IMR-90 (cell line): ENCODE data around the gene ARMH1. TPM values are rescaled to one million over a fixed set of nuclear protein-coding genes. Genes with fewer than 3 reads are reported as not detected.

ENCODE experiments used
- ATAC-seq: fragments of 200-7000 bp; cut with Tn5 transposase; 2 replicates; pipeline ENCODE4 v1.9.1; 2020; ENCODE audit warnings: low read depth, mild to moderate bottlenecking, moderate library complexity
- BruUV-seq: library from RNA; stranded (reverse); fragments of 400-500 nt; replicated peaks from 2 replicates; lab custom pipeline; 2021; lab: Mats Ljungman, UMichigan
- CTCF ChIA-PET: fragments of 300-600 bp; formaldehyde crosslinking; extraction: SDS; loops from one replicate; lab custom pipeline; 2021; ENCODE audit warnings: antibody characterized with exemption; lab: Yijun Ruan, JAX
- POLR2A ChIA-PET: fragments of 300-600 bp; sonication (Branson Sonifier 250); formaldehyde crosslinking; loops from one replicate; lab custom pipeline; 2022; ENCODE audit warnings: antibody characterized with exemption; ENCODE audit not compliant: unreplicated experiment; lab: Charles Lee
- DNase-seq: peaks from one replicate; pipeline ENCODE4 v3.0.0; 2013
- H2AFZ ChIP-seq: replicated peaks from 2 replicates; pipeline ENCODE3; 2013; ENCODE audit warnings: low read length, mild to moderate bottlenecking; ENCODE audit not compliant: poor library complexity
- H2AK5ac ChIP-seq: 2 replicates; pipeline ENCODE4 v1.6.1; 2013; ENCODE audit warnings: low read depth, low read length, inconsistent platforms
- H2AK9ac ChIP-seq: replicated peaks from 2 replicates; pipeline ENCODE3; 2013; ENCODE audit warnings: mild to moderate bottlenecking, low read depth, low read length, moderate library complexity; ENCODE audit not compliant: poor library complexity
- H2BK120ac ChIP-seq: 2 replicates; pipeline ENCODE4 v1.6.1; 2013; ENCODE audit warnings: low read depth, low read length, inconsistent platforms
- H2BK15ac ChIP-seq: 3 replicates; pipeline ENCODE4 v1.6.1; 2013; ENCODE audit warnings: low read depth, low read length, inconsistent platforms
- H2BK20ac ChIP-seq: 2 replicates; pipeline ENCODE4 v1.6.1; 2013; ENCODE audit warnings: low read depth, mild to moderate bottlenecking, inconsistent platforms, low read length, moderate library complexity
- H2BK5ac ChIP-seq: 2 replicates; pipeline ENCODE4 v1.6.1; 2013; ENCODE audit warnings: mild to moderate bottlenecking, low read depth, low read length, inconsistent platforms; ENCODE audit not compliant: poor library complexity, severe bottlenecking
- H3K14ac ChIP-seq: replicated peaks from 2 replicates; pipeline ENCODE4 v1.6.1; 2013; ENCODE audit warnings: low read depth, low read length, inconsistent platforms
- H3K18ac ChIP-seq: 2 replicates; pipeline ENCODE4 v1.6.1; 2013; ENCODE audit warnings: low read depth, low read length, control low read depth
- H3K23ac ChIP-seq: 2 replicates; pipeline ENCODE4 v1.6.1; 2013; ENCODE audit warnings: low read depth, low read length, inconsistent platforms
- H3K27ac ChIP-seq: 2 replicates; pipeline ENCODE4 v1.5.1; 2013; ENCODE audit warnings: mild to moderate bottlenecking, control low read depth, low read length; ENCODE audit not compliant: insufficient read depth
- H3K27me3 ChIP-seq: 2 replicates; pipeline ENCODE4 v1.6.1; 2013; ENCODE audit warnings: low read length; ENCODE audit not compliant: control insufficient read depth, insufficient read depth
- H3K36me3 ChIP-seq: 2 replicates; pipeline ENCODE4 v1.6.1; 2013; ENCODE audit warnings: low read length, mixed read lengths; ENCODE audit not compliant: control insufficient read depth, insufficient read depth
- H3K4ac ChIP-seq: 2 replicates; pipeline ENCODE4 v1.6.1; 2013; ENCODE audit warnings: low read depth, low read length, inconsistent platforms
- H3K4me1 ChIP-seq: 2 replicates; pipeline ENCODE4 v1.6.1; 2013; ENCODE audit warnings: low read length, mixed read lengths; ENCODE audit not compliant: control insufficient read depth, insufficient read depth
- H3K4me2 ChIP-seq: 2 replicates; pipeline ENCODE4 v1.6.1; 2013; ENCODE audit warnings: low read depth, mild to moderate bottlenecking, control low read depth, low read length, moderate library complexity
- H3K4me3 ChIP-seq: 2 replicates; pipeline ENCODE4 v1.5.1; 2013; ENCODE audit warnings: low read depth, mild to moderate bottlenecking, control low read depth, low read length, moderate library complexity; ENCODE audit not compliant: insufficient read depth
- H3K56ac ChIP-seq: 2 replicates; pipeline ENCODE4 v1.6.1; 2013; ENCODE audit warnings: low read length, inconsistent platforms; ENCODE audit not compliant: insufficient read depth; ENCODE audit errors: extremely low read depth
- H3K79me1 ChIP-seq, 2 experiments: 2 replicates each; pipeline ENCODE4 v1.6.1; 2013; ENCODE audit warnings: low read length in 2 of 2, inconsistent platforms in 1 of 2, low read depth in 1 of 2
- H3K9ac ChIP-seq: 2 replicates; pipeline ENCODE4 v1.6.1; 2013; ENCODE audit warnings: low read depth, low read length, control low read depth
- H3K9me1 ChIP-seq: 2 replicates; pipeline ENCODE4 v1.6.1; 2013; ENCODE audit warnings: low read length, inconsistent platforms; ENCODE audit not compliant: insufficient read depth
- H3K9me3 ChIP-seq: 2 replicates; pipeline ENCODE4 v1.6.1; 2013; ENCODE audit warnings: low read length; ENCODE audit not compliant: control insufficient read depth, insufficient read depth
- H4K20me1 ChIP-seq: 2 replicates; pipeline ENCODE4 v1.6.1; 2013; ENCODE audit warnings: low read length, inconsistent platforms; ENCODE audit not compliant: insufficient read depth
- H4K5ac ChIP-seq: 2 replicates; pipeline ENCODE4 v1.6.1; 2013; ENCODE audit warnings: mild to moderate bottlenecking, low read depth, low read length, control low read depth
- H4K8ac ChIP-seq, 2 experiments: 2 replicates each; pipeline ENCODE4 v1.6.1; 2013; ENCODE audit warnings: low read depth in 2 of 2, low read length in 2 of 2, control low read depth in 1 of 2, inconsistent platforms in 1 of 2
- H4K91ac ChIP-seq: 2 replicates; pipeline ENCODE4 v1.6.1; 2013; ENCODE audit warnings: low read depth, low read length, inconsistent platforms; ENCODE audit not compliant: insufficient read depth
- BHLHE40 ChIP-seq: fragments of 150-350 bp; IDR thresholded peaks from 2 replicates; pipeline ENCODE4 v1.6.1; 2016; ENCODE audit warnings: mild to moderate bottlenecking, low read depth, low read length
- CEBPB ChIP-seq: IDR thresholded peaks from 2 replicates; pipeline ENCODE4 v1.6.1; 2012; ENCODE audit warnings: low read depth, low read length, improper control_type of control experiment
- CHD1 ChIP-seq: IDR thresholded peaks from 2 replicates; pipeline ENCODE4 v1.6.1; 2012; ENCODE audit warnings: low read depth, low read length, improper control_type of control experiment
- CTCF ChIP-seq: conservative IDR thresholded peaks from 2 replicates; pipeline ENCODE4 v1.5.1; 2012; ENCODE audit warnings: mild to moderate bottlenecking, low read depth, low read length, improper control_type of control experiment
- ELK1 ChIP-seq: fragments of 150-350 bp; IDR thresholded peaks from 2 replicates; pipeline ENCODE4 v1.6.1; 2016; ENCODE audit warnings: low read depth, mild to moderate bottlenecking, low read length, moderate library complexity, borderline replicate concordance
- MAZ ChIP-seq: IDR thresholded peaks from 2 replicates; pipeline ENCODE4 v1.6.1; 2012; ENCODE audit warnings: low read depth, mild to moderate bottlenecking, low read length, improper control_type of control experiment, moderate library complexity, borderline replicate concordance
- MXI1 ChIP-seq: IDR thresholded peaks from 2 replicates; pipeline ENCODE4 v1.6.1; 2012; ENCODE audit warnings: low read depth, mild to moderate bottlenecking, low read length, moderate library complexity, borderline replicate concordance
- NFE2L2 ChIP-seq: fragments of 150-350 bp; IDR thresholded peaks from 2 replicates; pipeline ENCODE4 v1.6.1; 2016; ENCODE audit warnings: low read depth, mild to moderate bottlenecking, low read length
- POLR2A ChIP-seq: IDR thresholded peaks from 2 replicates; pipeline ENCODE4 v1.6.1; 2012; ENCODE audit warnings: mild to moderate bottlenecking, low read depth, low read length
- RAD21 ChIP-seq: IDR thresholded peaks from 2 replicates; pipeline ENCODE4 v1.6.1; 2012; ENCODE audit warnings: low read length, improper control_type of control experiment
- RCOR1 ChIP-seq: IDR thresholded peaks from 2 replicates; pipeline ENCODE4 v1.6.1; 2012; ENCODE audit warnings: mild to moderate bottlenecking, low read length, improper control_type of control experiment; ENCODE audit not compliant: insufficient replicate concordance
- RFX5 ChIP-seq: IDR thresholded peaks from 2 replicates; pipeline ENCODE4 v1.8.0; 2012; ENCODE audit warnings: low read depth, mild to moderate bottlenecking, low read length, moderate library complexity
- WGBS, 2 experiments: methylation state at CpG; one replicate each; pipeline versions ENCODE4 v1.1.5 to v1.1.7; 2013; ENCODE audit warnings: missing lambda C conversion rate in 2 of 2; ENCODE audit not compliant: insufficient read length in 1 of 2; ENCODE audit errors: extremely low coverage in 2 of 2; 5-methylcytosine and 5-hydroxymethylcytosine counted together
- dilution Hi-C: fragments of 300-500 bp; cut with HindIII; formaldehyde crosslinking; loops from one replicate; pipeline ENCODE4 v1.14.3; 2018; ENCODE audit warnings: low sequenced_read_pairs; ENCODE audit not compliant: unreplicated experiment
- in situ Hi-C: fragments of 300-500 bp; cut with MboI; formaldehyde crosslinking; loops from 3 replicates; pipeline ENCODE4 v1.14.3; 2019; ENCODE audit warnings: low sequenced_read_pairs, inconsistent platforms, mixed read lengths
- intact Hi-C: fragments of 100-400 bp; cut with micrococcal nuclease; formaldehyde crosslinking; loops from 2 replicates; pipeline ENCODE4 v1.10.0; 2022
- polyA plus RNA-seq, 3 experiments: library from polyadenylated mRNA; depleted of rRNA; stranded (reverse); fragments of >200 nt; gene quantifications; 2 replicates each; pipeline ENCODE4 v1.2.3, GENCODE V29; 2012; ENCODE audit warnings: low replicate concordance in 1 of 3
- total RNA-seq: library from RNA; depleted of rRNA; stranded (reverse); fragments of >200 nt; gene quantifications from 2 replicates; pipeline ENCODE4 v1.2.3, GENCODE V29; 2012

ARMH1 gene
- total and polyA plus RNA-seq, 2 of the 4 experiments (the other 2 are of a cell fraction), result 0.36 to 0.72 TPM

GRCh38 chr1:44664730-44665370, 9.7 kb upstream of the ARMH1 start:
- Histone ChIP-seq H3K9me3 (no peaks in the 10 kb centered on the region), H2BK20ac (no peak overlapping the region), H3K4me1 (0 out of 2 replicates have a peak, but pooled peaks cover 2% of the 10 kb centered on the region), H4K8ac (no peak overlapping the region), H4K5ac (no peak overlapping the region), H3K23ac (no peak overlapping the region), H4K20me1 (no peaks in the 10 kb centered on the region), H3K56ac (no peak overlapping the region), H3K36me3 (no peaks in the 10 kb centered on the region), H3K27ac (no peak overlapping the region), H3K4me3 (no peak overlapping the region), H3K79me1 (no peaks in the 10 kb centered on the region), H3K18ac (no peak overlapping the region), H2AFZ (no peak overlapping the region), H2BK120ac (no peak overlapping the region), H3K14ac (no peak overlapping the region), H3K4ac (no peak overlapping the region), H2BK5ac (no peak overlapping the region), H2AK5ac (no peak overlapping the region), H3K9me1 (no peaks in the 10 kb centered on the region), H3K4me2 (no peak overlapping the region), H3K9ac (no peak overlapping the region), H3K27me3 (no peaks in the 10 kb centered on the region), H2BK15ac (no peak overlapping the region), H4K91ac (no peak overlapping the region), H2AK9ac (no peak overlapping the region)
- WGBS, 2 experiments, result 100% methylated on average over 3 of the region's 12 CpGs; no CpG with 5 or more reads in 1 of the 2 experiments
- ATAC-seq, result no peak
- ChIA-PET POLR2A (no interaction called here), CTCF (no interaction called here)
- no TSS peak for BruUV-seq
- in situ Hi-C loops (no loop called here), dilution Hi-C loops (no loop called here), intact Hi-C loops (no loop called here)
- DNase-seq, result no peak
- TF ChIP-seq CTCF, result no peak
- no peak for TF ChIP-seq MAZ
- TF ChIP-seq ELK1, result no peak
- TF ChIP-seq RFX5, result no peak
- no peak for TF ChIP-seq POLR2A
- TF ChIP-seq RAD21, result no peak
- TF ChIP-seq MXI1, result no peak
- TF ChIP-seq CEBPB, result no peak
- TF ChIP-seq CHD1, result no peak
- no peak for TF ChIP-seq NFE2L2
- no peak for TF ChIP-seq BHLHE40
- TF ChIP-seq RCOR1, result no peak
